GM18511 (cell line): ENCODE data around the gene KRTCAP2.
"Not testable (repeated sequence)": the region's sequence is repeated elsewhere in the genome, so short reads cannot be mapped to it uniquely, and the experiment has no call there.

Source experiments
- ATAC-seq: cut with Tn5 transposase; IDR thresholded peaks from one replicate; pipeline ENCODE4 v1.9.1; 2021; ENCODE audit warnings: mild to moderate bottlenecking, moderate library complexity; ENCODE audit not compliant: unreplicated experiment

Gene KRTCAP2

DNA sequence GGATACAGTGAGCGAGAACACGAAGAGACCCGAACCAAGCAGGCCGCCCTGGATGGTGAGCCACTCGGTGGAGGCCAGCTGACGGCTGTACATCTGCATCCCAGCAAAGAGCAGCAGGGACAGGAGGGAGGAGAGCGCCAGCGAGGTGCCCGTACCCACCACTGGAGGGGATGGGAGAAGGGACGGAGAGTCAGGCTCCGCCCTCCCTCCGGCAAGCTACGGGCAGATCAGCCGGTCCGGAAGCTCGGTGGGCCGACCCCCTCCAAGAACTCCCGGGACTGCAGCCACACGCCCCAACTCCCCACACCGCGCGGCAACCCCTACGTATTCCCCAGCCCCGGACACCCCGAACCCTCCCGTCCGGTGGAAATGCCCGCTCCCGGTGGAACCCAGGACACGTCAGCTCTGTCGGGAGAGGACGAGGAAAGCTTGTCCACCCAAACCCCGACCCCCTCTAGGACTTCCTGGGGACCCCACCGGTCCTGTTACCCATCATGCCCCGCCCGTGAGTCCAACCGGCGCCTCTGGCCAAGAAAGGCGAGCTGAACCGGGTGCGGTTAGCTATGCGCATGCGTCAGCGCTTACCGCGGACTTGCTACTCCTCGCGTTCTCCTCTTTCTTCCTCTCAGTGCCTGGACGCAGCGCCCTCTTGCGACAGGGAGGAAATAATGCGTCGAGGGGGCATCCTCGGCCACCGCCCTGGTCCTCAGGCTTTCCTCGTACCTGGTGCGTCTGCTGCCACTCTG is at the start of gene KRTCAP2:
Gene KRTCAP2, minus strand, starts transcription at position 573 of the 746 bp plus-strand sequence. Its CDS starts 80 bp downstream, at position 493.
- ATAC-seq: peak; percentile 78

DNA sequence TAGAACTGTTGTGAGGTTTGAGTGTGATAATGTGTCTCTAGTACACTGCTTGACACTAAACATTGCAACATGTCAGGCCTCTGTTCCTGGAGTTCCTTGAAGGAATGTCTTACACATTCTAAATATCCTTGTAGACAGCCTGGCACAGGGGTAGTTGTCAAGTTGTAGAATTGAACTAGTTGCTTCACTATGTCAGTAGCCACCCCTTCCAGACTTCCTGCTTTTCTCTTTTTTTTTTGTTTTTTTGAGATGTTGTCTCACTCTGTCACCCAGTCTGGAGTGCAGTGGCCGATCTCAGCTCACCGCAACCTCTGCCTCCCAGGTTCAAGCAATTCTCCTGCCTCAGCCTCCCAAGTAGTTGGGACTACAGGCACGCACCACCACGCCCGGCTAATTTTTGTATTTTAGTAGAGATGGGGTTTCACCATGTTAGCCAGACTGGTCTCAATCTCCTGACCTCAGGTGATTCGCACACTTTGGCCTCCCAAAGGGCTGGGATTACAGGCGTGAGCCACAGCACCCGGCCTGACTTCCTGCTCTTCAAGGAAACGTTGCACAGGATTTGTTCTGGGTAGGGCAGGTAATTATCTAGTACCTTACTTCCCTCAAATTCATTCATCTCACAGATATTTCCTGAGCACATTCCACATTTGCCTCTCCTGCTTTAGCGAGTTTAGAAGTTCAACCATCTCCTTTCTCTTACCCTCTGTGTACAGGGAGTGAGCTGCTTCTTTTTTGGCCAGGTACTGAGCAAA is 47.3 kb upstream of the KRTCAP2 start:
- not testable (repeated sequence) for ATAC-seq

DNA sequence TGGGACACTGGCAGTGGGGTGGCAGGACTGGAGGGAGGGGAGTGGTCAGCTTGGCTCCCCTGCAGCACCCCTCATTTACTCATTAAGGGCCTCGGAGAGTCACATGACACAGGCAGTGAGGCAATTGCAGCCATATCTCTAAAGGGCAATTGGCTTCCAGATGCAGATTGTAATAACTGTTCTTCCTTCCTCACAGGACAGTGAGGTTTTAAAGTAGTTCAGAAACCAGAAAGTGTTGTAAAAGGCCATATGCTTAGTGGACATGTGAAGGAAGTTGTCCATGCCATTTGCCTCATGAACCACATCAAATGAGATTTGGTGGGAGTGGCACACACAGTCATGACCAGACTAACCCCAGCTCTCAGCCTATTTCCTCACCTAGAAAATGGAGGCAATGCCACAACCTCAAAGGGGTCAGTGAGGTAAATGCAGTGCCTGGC is 46.5 kb upstream of the KRTCAP2 start:
- no peak for ATAC-seq

DNA sequence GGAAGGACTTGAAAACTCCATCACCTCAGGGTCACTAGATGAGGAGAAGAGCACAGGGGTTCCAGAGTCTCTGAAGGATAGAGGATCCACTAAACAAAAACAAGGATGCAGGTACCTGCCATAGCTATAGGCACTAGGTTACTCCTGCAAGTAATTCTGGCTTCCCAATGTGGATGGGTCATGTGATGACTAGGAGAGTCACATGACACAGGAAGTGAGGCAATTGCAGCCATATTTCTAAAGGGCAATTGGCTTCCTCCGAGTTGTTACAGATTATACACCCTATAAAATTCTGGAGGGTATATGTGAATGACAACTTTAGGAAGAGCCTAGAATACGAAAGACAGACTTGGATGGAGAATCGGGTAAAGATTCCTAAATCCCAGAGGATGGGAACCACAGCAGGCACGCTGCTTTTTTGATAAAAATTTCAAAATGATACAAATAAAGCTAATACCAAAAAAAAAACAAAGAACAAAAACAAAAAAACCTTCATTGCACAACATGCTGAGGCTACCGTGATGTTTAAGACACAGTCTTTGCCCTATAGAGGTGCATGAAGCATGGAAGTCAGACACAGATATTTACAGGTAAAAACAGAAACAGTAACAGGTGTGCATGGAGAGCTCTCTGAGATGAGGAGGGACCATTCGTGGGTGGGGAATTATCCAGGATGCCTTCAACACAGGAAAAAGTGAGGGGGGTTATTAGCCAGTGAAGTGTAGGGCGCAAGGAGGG is 45.9 kb upstream of the KRTCAP2 start:
- ATAC-seq: no peak

DNA sequence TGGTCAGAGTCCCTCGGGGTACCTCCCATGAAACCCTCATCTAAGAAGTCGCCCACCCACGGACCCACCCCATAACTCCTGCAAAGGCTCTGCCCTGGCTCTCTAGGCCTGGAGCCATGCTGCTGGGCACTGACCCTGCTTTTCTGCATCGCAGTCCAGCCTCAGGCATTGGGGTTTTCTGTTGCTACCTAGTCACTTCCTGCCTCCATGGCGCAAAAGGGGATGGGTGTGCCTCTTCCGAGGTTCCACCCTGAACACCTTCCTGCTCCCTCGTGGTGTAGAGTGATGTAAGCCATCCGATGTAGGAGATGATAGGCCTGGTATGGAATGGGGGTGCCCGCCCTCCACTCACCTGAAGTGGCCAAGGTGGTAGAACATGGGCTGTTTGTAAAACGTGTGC is 41.6 kb upstream of the KRTCAP2 start:
- not testable (repeated sequence) for ATAC-seq

DNA sequence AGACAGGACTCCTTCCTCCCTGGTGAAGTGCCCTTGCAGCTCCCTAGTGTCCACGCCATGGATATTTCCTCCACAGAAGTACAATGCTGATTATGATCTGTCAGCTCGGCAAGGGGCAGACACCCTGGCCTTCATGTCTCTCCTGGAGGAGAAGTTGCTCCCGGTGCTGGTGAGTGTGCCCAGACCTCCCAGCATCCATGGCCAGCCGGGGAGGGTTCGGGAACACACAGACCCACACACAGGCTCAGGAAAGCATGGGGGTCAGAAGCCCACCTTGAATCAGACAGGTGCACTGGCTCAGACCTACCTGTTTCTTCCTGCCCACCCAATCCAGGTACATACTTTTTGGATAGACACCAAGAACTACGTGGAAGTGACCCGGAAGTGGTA is 38.9 kb upstream of the KRTCAP2 start:
- not testable (repeated sequence) for ATAC-seq

DNA sequence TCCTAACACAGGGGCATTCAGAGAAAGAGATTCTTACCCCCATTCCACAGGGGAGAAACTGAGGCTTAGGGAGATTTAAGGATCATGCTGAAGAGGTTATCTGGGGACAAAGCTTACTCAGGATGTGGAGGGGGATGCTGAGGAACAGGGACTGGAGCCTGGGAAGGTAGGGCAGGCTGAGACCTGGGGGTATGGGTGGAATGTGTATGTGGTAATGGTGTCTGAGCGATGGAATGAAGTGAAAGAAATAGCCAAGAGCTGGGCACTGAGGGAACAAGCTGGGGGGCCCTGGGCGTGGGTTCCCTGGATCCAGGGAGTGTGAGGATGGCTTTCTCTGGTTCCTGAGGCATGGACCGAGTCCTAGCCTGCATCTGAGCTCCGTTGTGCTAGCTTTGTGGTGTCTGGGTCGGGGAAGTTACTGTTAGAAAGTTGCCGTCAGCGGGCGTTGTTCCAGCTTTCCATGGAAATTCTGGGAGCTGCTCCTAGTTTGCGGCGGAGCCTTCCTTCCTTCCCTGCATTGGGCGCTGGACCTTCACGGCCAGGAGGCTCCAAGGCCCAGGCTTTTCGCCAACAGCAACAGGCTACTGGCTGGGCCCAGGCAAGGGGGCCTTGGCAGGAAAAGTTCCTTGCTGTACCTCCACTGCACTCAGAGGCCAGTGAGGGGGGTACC is 38.4 kb upstream of the KRTCAP2 start:
- not testable (repeated sequence) for ATAC-seq

DNA sequence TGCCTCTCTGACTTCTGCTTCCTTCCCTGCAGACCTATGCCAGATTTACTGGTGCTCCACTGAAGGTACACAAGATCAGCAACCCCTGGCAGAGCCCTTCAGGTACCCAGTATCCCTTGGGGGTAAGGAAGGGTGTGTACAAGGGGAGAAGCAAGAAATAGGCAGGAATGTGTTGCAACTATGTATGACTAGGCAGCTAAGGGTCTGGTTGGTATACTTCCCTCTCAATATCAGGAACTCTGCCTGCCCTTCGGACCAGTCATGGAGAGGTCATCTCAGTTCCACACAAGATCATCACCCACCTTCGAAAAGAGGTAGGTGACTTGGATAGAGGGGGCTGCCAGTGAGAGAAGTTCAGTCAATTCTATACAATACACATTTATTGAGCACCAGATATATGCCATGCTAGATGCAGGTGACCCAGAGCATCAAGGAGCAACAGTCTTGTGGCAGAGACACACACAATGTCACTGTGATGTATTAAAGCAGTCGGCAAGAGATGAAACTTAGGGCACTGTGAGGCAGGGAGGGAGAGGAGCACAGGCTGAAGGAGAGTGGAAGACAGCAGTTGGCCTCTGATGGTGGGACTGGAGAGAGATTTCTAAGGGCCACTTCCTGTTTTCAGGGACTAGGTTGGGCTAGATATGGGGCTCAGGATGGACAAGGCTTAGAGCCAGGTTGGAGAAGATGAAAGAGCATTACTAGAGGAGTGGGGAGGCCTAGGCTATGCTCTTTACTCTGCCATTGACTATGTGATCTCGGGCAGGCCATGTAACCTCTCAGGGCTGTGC is 37.4 kb upstream of the KRTCAP2 start:
- no peak for ATAC-seq

DNA sequence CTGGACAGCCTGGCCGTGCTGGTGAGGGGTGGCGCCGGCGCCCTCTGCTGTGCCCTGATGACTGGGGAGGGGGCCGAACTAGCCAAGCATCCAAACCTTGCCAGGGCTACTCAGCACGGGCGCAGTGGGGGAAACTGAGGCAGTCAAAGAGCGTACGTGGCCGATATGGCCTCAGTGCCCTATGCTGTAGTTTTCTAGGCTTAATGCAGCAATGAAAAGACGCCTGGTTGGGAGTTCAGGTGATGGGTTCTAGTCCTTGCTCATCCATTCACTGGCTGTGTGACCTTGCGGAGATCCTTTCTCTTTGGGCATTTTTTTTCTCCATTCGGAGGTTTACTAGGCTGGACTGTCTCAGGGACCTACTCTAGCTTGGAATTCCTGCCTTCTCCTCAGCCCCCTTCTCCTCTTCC is 36.2 kb upstream of the KRTCAP2 start:
- no peak for ATAC-seq

DNA sequence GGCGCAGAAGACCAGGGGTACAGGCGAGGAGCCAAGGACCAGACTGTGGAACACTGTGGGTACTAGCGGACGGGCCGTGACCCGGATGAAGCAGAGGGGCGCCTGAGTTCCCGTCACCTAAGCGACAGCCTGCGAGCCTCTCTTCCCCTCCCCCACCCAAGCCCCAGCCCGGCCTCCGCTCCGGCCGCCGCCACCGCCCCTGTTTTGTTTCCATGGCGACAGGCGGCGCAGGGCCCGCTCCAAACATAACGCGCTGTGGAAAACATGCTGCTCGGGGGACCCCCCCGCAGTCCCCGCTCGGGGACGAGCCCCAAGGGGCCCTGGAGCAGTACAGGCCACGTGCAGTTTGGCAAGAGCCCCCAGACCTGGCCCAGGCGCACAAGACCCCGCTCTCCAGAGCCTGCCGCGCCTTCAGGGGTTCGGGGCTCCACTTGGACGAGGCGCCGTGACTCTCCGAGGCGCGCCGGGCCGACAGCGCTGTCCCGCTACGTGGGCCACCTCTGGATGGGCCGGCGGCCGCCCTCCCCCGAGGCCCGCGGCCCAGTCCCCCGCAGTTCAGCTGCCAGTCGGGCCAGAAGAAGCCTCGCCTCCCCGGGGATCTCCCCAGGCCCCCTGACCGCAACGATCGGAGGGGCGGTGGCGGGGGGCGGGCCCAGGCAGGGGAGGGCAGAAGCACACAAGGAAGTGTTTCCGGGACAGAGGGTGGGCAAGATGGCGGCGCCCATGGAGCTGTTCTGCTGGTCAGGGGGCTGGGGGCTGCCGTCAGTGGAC is 35.6 kb upstream of the KRTCAP2 start, which contains the start of gene MTX1:
Gene MTX1, plus strand, starts transcription at position 155 of the 771 bp plus-strand sequence. Its CDS starts 110 bp downstream, at position 265.
- peak; percentile 87 for ATAC-seq

DNA sequence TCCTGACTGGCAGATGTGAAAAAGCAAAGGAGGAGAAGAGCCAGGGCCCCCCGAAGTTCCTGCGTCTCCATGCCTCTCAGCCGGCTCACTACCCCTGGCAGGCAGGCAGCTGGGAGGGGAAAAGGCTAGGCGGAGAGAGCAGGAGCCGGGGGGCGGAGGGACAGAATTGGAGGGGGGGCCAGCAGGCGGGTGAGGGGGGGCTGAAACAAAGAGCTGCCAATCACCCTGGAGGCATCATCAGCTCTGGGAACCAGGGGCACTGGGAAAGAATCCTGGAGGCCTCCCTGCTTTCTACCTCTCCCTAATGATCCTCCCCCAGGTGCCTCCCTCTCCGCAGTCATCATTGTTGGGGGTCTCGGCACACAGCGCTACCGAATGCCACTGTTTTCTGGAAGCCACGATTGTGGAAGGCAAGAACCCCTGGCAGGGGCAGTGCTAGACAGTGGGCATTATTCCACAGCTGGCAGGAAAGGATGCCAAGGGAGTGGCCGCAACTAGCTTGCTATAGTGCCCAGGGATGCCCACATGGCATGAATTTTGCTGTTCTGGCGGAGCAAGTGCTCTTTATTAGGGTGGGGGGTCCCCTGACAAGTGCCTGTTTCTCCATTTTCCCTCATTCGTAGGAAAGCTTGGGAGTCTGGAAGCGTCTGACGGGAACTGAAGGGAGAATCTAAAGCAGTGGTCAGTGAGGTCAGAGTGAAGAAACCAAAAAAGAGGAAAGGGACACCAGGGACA is 34.9 kb upstream of the KRTCAP2 start, which contains the start of gene THBS3:
Gene THBS3, minus strand, starts transcription at position 92 of the 735 bp plus-strand sequence. Its CDS starts 21 bp downstream, at position 71.
- ATAC-seq: no peak

DNA sequence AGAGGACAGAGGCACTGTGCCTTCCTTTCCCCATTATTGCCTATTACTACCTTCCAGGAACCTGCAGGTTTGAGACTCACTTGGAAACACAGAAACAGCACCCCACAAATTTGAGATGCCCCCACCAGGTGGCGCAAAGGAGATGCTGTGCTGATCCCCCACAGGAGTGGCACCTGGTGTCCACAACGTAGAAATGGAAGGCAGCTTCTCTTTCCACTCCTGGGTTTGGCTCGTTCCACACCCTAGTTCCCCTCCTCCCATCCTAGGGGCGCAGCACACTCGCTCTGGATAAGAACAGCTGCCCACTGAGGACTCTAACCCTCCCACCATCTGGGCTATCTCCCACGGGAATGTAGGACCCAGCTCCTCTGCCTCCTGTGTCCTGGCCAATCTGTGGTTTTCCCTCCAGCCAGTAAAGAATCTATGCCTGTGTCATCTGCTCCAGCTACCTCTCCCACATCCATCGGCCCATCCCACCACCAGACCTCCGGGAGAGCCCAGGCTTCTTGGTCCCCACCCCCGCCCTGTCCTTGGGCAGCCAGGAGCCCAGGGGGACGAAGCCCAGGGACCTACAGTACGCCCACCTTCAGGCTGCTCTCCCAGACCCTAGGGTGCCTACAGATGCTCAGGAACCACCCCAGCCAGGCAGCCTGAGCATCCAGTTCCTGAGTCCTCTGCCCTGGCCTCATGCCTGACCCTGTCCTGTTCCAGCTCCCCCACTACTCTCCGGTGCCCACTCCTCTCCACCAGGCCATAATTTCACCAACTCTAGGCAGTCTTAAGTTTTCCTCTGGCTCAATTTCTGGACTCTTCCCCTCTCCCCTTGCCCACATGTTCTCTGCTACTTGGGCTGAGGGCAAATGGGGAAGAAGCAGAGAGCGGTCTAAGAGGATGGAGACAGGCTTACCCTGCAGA is 34.0 kb upstream of the KRTCAP2 start:
- no peak for ATAC-seq

DNA sequence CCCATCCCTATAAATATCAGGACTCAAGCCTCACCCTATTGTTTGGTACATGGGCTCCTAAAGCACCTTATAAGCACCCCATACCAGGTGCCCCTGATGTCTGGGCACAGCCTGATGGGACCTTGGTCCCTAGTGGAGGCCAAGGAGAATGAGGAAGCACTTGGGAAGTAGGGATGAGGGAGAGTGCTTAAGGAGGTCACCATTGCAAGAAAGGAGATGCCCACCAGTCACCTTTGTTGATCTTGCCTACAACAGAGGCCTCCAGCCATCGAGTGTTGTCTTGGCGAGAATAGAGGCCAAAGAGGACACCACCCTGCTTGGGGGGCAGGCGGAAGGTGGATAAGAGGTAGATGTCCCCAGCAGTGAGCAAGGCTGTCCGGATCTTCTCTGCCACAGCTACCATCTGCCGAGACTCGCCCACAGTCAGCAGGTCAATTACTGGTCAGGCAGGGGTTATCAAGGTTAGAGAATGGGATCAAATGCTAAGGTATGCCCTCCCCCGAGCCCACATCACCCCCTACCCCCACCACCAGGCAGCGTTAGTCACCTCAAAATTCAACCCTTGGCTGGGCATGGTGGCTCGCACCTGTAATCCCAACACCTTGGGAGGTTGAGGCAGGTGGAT is 33.0 kb upstream of the KRTCAP2 start:
- no peak for ATAC-seq

DNA sequence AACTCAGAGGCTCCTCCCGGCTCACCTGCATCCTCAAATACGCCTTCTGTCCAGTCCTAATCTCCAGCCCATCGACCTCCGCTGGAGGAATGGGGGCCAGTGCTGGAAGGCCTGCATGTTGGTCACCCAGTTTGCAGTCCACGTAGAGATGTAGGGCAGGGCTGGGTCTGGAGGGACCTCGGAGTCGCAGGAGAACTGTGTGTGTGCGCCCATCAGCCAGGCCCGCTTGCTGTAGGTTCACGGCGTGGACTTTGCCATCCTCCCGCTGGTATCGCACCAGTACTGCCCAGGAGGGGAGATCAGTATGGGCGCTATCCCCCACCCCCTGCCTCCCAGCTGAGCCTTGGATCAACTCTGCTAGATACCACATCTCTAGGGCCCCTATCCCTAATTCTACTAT is 31.9 kb upstream of the KRTCAP2 start:
- ATAC-seq: no peak

DNA sequence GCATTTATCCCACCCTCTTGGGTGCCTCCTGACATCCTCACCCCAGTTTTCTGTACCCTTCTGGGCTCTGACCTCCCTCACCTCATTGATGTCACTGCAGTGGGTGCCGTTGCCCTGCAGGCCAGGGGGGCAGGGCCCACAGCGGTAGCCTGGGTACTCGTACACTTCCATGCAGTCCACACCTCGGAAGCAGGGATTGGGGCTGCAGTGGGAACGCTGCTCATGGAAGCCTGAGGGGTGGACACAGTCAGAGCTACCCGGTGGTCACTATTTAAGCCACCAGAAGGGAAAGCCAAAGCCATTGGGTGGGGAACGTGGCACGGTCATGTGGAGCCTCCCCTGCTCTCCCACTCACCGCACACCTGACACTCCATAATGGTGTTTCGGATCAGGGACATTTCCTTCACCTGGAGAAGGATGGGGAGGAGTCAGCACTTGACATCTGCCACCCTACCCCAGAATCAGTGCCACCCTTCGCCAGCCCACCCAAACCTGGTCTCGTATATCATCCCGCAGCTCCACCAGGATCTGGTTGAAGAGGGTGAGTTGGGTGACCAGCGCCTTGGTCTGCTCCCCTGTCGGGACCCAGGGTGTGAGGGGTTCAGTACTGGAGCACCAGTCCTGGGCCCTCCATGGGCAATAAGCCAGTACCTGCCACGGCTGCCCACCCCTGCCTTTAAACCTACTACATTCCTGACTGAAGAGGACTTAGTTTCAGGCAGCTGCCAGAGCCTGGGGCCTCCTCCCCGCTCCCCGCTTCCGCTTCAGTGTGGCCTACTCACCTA is 29.8 kb upstream of the KRTCAP2 start:
- ATAC-seq: no peak

DNA sequence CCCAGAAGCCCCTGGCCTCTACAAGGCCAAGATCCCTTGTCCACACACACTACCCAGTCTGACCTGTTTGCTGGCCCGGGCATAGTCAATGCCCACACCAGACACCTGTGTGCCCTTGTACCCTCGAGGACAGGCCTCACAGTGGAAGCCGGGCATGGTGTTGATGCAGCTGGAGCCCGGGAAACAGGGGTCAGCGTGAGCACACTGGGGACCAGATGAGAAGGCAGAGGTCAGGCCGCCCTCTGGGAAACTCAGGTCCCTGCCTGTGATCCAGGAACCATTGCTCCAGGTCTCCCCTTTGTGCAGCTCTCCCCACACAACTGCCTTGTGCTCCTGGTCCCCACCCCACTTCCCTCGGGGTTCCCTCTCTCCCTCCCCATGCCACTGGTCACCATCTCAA is 29.1 kb upstream of the KRTCAP2 start:
- no peak for ATAC-seq
